GM12891 (cell line): ENCODE measurements around the gene AVL9.

Experiments used
- DNase-seq: peaks from one replicate; pipeline ENCODE4 v3.0.0; 2011; ENCODE audit warnings: low spot score; ENCODE audit not compliant: insufficient read length
- FAIRE-seq: peaks from 2 replicates; lab custom pipeline; 2011; peaks lifted over from hg19 to GRCh38; lab: Jason Lieb, UNC
- PAX5 ChIP-seq: IDR thresholded peaks from 2 replicates; pipeline ENCODE4 v1.6.1; 2011; ENCODE audit warnings: low read length, moderate library complexity, mild to moderate bottlenecking; ENCODE audit not compliant: insufficient read depth, severe bottlenecking
- POLR2A ChIP-seq: IDR thresholded peaks from 2 replicates; pipeline ENCODE4 v1.6.1; 2011; ENCODE audit warnings: low read depth, low read length, control low read depth
- POLR2AphosphoS5 ChIP-seq: IDR thresholded peaks from 2 replicates; pipeline ENCODE4 v1.6.1; 2011; ENCODE audit warnings: low read depth, low read length, control low read depth
- POU2F2 ChIP-seq: IDR thresholded peaks from 2 replicates; pipeline ENCODE4 v1.6.1; 2011; ENCODE audit warnings: low read depth, mild to moderate bottlenecking, control low read depth, low read length, moderate library complexity
- SPI1 ChIP-seq: IDR thresholded peaks from 2 replicates; pipeline ENCODE4 v1.6.1; 2011; ENCODE audit warnings: low read depth, low read length, control low read depth
- TAF1 ChIP-seq: IDR thresholded peaks from 2 replicates; pipeline ENCODE4 v1.6.1; 2011; ENCODE audit warnings: low read depth, low read length, control low read depth

The AVL9 gene

DNA sequence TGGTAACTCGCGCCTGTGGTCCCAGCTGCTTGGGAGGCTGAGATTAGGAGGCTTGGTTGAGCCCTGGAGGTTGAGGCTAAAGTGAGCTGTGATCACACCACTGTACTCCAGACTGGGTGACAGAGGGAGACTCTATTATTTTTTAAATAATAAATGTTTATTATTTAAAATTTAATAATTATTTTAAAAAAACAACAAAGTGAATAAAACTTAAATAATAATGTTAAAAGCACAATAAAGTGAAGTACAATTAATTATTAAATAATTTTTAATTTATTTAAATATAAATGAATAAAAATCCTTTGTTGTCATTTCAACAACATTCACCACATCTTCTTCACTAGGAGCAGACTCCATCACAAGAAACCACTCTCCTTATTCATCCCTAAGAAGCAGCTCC is 64.8 kb downstream of the AVL9 start:
- FAIRE-seq, result no peak

DNA sequence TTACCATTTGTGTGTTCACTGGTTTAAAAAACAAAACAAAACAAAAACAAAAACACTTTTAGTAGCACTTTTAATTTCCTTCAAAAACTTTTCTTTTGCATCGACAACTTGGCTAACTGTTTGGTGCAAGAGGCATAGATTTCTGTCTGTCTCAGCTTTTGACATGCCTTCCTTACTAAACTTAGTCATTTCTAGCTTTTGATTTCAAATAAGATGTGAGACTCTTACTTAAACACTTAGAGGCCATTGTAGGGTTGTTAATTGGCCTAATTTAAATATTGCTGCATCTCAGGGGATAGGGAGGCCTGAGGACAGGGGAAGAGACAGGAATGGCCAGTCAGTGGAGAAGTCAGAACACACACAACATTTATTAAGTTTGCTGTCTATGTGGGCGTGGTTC is 66.3 kb downstream of the AVL9 start:
- FAIRE-seq, result no peak
- no peak for DNase-seq
- TF ChIP-seq PAX5, result no peak
- TF ChIP-seq POU2F2, result no peak

More for the DNA sequence above, 64.8 kb downstream of the AVL9 start:
- TF ChIP-seq SPI1, result no peak
- no peak for TF ChIP-seq POLR2AphosphoS5
- TF ChIP-seq TAF1, result no peak
- no peak for TF ChIP-seq POU2F2
- no peak for TF ChIP-seq POLR2A
- no peak for TF ChIP-seq PAX5
- no peak for DNase-seq

GRCh38 chr7:32564542-32564941 is 69.3 kb downstream of the AVL9 start:
- FAIRE-seq, result no peak
- DNase-seq, result no peak
- TF ChIP-seq SPI1 (no peak), POLR2AphosphoS5 (no peak), PAX5 (no peak), POU2F2 (no peak), POLR2A (no peak), TAF1 (no peak)

DNA sequence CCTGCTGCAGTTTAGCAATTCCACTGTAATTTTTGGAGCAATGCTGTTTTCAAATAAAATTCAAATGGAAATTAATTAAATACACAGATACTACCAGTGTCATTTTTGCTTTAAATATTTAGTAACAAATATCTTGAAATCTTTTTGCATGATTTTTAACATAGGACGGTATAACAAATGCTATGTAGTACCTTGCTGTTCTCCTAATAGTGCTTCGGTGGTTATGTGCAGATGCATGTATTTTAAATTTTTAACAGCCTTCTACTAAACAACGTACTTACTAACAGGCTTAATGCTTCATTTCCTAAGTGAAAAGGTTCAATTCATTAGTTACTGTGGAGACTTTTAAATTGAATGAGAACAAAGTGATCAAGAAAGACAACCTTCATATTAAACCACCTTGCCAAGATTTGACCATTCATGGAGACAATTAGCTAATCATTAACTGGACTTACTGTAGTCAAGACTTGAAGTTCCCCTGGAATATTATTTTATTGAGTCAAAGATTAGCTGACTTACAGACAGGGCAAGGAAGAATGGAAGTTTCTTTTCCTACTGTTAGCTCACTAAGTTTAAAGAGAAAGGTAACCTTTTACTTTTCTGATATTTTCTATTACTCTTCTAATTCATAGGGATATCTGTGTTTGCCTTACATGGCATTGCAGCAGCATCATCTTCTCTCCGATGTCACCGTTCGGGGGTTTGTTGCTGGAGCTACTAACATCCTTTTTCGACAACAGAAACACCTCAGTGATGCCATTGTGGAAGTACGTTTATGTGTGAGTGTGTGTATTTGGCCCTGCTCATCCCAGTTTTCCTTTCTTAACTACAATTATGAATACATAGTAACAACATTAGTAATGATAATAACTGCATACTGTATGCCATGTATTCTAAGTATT is 74.3 kb downstream of the AVL9 start:
- FAIRE-seq, result no peak
- TF ChIP-seq POU2F2, result no peak
- no peak for TF ChIP-seq TAF1
- no peak for TF ChIP-seq SPI1
- TF ChIP-seq POLR2AphosphoS5, result no peak
- no peak for DNase-seq

- FAIRE-seq, result no peak
- TF ChIP-seq TAF1 (no peak), SPI1 (no peak), POLR2AphosphoS5 (no peak), POU2F2 (no peak), PAX5 (no peak)
- no peak for DNase-seq
Observed at GRCh38 chr7:32573110-32573687, 77.9 kb downstream of the AVL9 start.

DNA sequence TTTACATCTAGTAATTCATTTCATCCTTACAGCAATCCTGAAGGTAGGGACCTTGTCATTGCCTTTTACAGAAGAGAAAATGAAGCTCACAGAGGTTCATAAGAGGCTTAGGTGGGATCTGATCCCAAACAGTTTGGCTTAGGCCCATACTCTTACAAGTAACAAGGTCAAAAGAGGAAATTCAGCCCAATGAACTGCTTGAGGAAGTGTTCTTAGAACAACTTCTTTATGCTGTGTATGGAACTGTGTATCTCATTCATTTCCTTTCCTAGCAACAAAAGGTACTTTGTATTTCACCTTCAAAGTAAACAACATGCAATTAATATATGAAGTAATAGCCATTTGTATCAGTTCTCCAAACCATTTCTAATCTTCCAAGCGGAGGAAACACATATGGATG is 79.3 kb downstream of the AVL9 start:
- TF ChIP-seq SPI1 (no peak), TAF1 (no peak), POLR2A (no peak), POU2F2 (no peak), PAX5 (no peak), POLR2AphosphoS5 (no peak)
- no peak for FAIRE-seq
- no peak for DNase-seq

- no peak for DNase-seq
- FAIRE-seq, result no peak
- TF ChIP-seq POLR2A, result no peak
- no peak for TF ChIP-seq POU2F2
- no peak for TF ChIP-seq PAX5
- no peak for TF ChIP-seq POLR2AphosphoS5
- TF ChIP-seq TAF1, result no peak
- no peak for TF ChIP-seq SPI1
Observed at GRCh38 chr7:32577421-32577820, 82.1 kb downstream of the AVL9 start.

DNA sequence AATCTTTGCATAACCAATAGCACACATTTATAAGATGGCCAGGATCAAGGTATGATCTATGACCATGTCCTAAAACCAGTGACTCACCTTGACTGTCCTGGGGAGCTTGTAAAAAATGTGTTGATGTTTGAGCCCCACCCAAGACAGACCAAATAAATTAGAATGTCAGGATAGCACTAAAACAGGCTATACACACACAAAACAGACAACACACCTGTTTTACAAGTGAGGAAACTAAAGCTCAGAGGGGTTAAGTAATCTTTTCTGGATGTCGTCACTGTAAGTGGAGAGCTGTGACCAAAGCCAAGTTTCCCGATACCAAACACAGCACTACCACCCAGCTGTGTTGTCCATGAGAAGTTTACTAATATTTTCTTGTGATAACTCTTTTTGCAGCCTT is 84.5 kb downstream of the AVL9 start:
- FAIRE-seq, result no peak
- no peak for DNase-seq
- TF ChIP-seq POLR2AphosphoS5 (no peak), TAF1 (no peak), POLR2A (no peak), SPI1 (no peak), PAX5 (no peak)

- no peak for DNase-seq
- FAIRE-seq, result no peak
- TF ChIP-seq SPI1 (no peak), POLR2AphosphoS5 (no peak), POU2F2 (no peak), POLR2A (no peak), PAX5 (no peak)
Observed at GRCh38 chr7:32580646-32581045, 85.4 kb downstream of the AVL9 start.

DNA sequence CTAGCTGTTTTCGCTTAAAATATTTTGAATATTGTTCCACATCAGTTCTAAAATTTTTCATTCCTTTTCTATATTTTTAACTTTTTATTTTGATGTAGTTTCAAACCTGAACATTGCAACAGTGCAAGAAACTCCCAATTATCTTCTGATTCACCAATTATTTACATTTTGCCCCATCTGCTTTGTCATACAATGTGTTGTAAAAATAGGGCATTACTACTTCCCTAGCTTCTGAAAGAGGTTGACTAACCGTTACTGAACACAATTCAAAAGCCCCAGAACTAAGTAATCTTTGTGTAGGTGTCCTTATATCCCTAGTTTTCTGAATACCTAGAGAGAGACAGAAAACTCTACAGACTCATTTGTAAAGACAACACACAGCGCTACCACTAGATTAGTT is 86.7 kb downstream of the AVL9 start:
- no peak for FAIRE-seq
- no peak for DNase-seq
- TF ChIP-seq TAF1, result no peak

- DNase-seq (no peak), FAIRE-seq (no peak)
- TF ChIP-seq POLR2AphosphoS5 (no peak), SPI1 (no peak), POLR2A (no peak), PAX5 (no peak), POU2F2 (no peak), TAF1 (no peak)
Observed at GRCh38 chr7:32583791-32584190, 88.5 kb downstream of the AVL9 start.
